GM12872 (cell line): Measurements from ENCODE around the gene EXTL2.

Experiments
- CTCF ChIP-seq: IDR thresholded peaks from 3 replicates; pipeline ENCODE4 v1.5.1; 2011; ENCODE audit warnings: low read depth, mild to moderate bottlenecking, low read length, moderate library complexity; ENCODE audit not compliant: insufficient read depth

EXTL2 gene

DNA sequence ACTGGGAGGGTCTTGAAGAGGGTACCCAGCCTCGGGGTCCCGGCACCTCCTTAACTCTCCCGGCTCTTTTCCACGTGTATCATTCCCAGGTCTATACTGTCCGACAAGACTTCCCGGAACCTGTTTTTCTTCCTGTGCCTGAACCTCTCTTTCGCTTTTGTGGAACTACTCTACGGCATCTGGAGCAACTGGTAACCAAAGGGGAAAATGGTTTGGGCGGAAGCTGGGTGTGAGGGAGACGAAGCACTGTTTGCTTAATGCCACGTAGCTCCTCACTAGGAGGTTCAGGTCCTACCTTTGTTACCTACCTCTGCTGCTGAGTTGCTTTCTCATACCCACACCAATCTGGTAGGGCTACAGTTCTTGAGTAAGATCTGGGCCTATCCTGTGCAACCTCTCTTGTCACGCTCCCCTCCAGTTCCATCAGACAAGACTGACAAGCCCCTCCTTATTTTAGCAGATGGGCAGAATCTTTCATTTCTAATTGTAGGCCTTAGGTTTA, 1.9 kb upstream of the EXTL2 start:
- TF ChIP-seq CTCF = no peak

DNA sequence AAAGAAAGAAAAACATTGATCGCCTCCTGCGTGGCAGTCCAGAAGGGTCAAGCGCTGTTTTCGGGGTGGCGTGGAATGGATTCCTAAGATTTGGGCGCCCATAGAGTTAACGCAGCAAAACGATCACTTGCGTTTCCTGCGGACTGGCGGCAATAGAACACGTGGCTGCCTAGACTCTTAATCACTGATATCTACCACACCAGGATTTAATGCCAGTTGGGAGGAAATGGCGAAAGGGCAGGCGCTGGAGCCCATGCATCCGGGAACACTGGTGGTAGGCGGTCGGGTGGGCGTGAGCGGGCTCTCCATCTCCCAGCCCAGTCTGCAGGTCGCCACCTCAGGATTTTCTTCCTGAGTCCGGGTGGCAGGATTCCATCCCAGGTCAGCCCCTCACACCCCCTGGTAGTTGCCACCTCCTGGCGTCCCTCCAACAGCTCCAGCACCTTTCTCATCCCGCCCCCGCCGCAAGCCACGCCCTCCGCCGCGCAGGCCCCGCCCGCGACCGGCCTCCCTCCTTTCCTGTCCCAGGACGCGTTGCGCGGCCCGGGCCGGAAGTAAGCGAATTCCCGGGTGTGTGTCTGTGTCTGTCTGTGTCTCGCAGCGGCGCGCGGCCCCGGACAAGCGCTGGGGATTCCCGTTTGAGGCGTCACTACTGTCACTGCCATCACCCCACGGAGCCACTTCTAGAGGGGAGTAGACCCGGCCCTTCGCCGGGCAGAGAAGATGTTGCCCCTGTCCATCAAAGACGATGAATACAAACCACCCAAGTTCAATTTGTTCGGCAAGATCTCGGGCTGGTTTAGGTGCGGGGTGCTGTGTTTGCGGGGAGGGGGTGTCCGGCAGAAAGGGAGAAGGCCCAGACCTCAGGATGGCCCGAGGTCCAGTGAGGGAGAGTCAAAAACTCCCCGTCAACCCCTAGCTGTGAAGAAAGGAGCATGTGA, 1.2 kb upstream of the EXTL2 start, which contains the start of gene SLC30A7:
TSS of gene SLC30A7 (plus strand) at position 551 of the 941 bp plus-strand sequence. CDS start at position 724, 173 bp downstream.
- TF ChIP-seq CTCF = no peak

- no peak for TF ChIP-seq CTCF
These were observed 924 bp downstream of the EXTL2 start for GRCh38 chr1:100893718-100894117.

DNA sequence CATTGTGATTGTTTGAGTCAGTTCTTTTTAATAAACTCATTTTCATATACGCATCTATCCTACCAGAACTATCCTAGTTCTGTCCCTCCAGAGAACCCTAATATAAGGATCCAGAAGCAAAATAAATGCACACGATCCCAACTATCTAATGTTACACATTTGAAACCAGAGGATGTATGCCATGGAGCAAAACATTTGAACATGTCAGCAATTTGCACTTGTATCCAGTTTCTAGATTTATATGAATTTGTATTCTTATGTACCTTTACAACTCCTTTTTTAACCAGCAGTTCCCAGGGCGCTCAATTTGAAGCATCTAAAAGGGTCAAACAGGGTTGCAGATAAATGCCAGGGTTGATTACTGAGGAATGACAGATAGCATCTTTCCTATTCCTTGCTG, 2.1 kb downstream of the EXTL2 start:
- no peak for TF ChIP-seq CTCF

DNA sequence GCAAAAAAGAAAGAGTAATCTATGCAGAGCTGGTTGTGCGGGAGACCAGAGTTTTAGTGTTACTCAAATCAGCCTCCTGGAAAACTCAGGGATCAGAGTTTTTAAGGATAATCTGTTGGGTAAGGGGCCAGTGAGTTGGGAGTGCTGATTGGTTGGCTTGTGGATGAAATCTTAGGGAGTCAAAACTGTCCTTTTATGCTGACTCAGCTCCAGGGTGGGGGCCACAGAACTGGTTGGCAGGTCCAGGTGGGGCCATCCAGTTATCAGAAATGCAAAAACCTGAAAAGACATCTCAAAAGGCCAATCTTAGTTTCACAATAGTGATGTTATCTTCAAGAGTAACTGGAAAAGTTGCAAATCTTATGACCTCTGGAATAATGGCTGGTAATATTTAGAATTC, 3.3 kb downstream of the EXTL2 start:
- TF ChIP-seq CTCF = no peak

DNA sequence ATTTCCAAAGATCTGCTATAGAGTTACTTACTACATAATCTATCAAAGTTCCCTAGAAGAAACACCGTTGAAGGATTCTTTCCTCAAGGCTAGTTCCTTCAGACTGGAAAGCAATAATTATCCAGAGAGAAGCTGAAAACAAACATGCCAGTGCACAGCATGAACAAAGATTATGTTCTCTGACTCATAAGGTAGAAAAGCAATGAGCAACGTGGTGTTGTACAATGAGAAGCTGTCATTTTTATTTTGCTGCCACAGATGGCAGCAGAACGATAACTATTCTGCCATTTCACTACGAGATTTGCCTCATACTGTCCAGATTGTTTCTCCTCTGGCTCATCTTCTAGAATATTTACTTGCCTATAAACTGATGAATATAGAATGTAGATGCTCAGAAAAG, 10.7 kb downstream of the EXTL2 start:
- TF ChIP-seq CTCF = no peak

- TF ChIP-seq CTCF = no peak
These were observed 11.9 kb downstream of the EXTL2 start for GRCh38 chr1:100882698-100883097.
